HepG2 (cell line): ENCODE results near the gene PTPA. TPM values are rescaled to one million over a fixed set of nuclear protein-coding genes. Genes with fewer than 3 reads are reported as not detected.

Source experiments
- CAMTA2 ChIP-seq: sonication (generic); formaldehyde crosslinking; IDR thresholded peaks from 2 replicates; pipeline ENCODE4 v1.4.0; 2020; ENCODE audit warnings: mild to moderate bottlenecking, missing genetic modification reagents, borderline replicate concordance
- CEBPG ChIP-seq: IDR thresholded peaks from 2 replicates; pipeline ENCODE4 v1.6.1; 2016
- CHD4 ChIP-seq: fragments of 200-600 bp; sonication (generic); IDR thresholded peaks from 2 replicates; pipeline ENCODE4 v1.7.0; 2017; ENCODE audit warnings: mild to moderate bottlenecking, low read length, borderline replicate concordance
- DPF2 ChIP-seq: sonication (generic); formaldehyde crosslinking; IDR thresholded peaks from 2 replicates; pipeline ENCODE4 v1.4.0; 2020; ENCODE audit warnings: mild to moderate bottlenecking, low read depth, missing genetic modification reagents, borderline replicate concordance
- EEA1 ChIP-seq: sonication (generic); formaldehyde crosslinking; IDR thresholded peaks from 2 replicates; pipeline ENCODE4 v1.5.1; 2020; ENCODE audit warnings: mild to moderate bottlenecking, missing genetic modification reagents, borderline replicate concordance
- ERF ChIP-seq: IDR thresholded peaks from 2 replicates; pipeline ENCODE4 v1.6.1; 2018; ENCODE audit warnings: missing biosample characterization, missing genetic modification reagents
- FOXM1 ChIP-seq: sonication (generic); formaldehyde crosslinking; IDR thresholded peaks from 2 replicates; pipeline ENCODE4 v1.5.0; 2020; ENCODE audit warnings: missing genetic modification reagents
- KLF13 ChIP-seq: sonication (generic); formaldehyde crosslinking; IDR thresholded peaks from 2 replicates; pipeline ENCODE4 v1.4.0; 2020; ENCODE audit warnings: mild to moderate bottlenecking, missing genetic modification reagents
- SRF ChIP-seq: IDR thresholded peaks from 2 replicates; pipeline ENCODE4 v1.6.1; 2011; ENCODE audit warnings: mild to moderate bottlenecking, low read depth, low read length, moderate library complexity
- TCF12 ChIP-seq, 2 experiments: fragments of 450-650 bp in 1 of 2; sonication (generic) in 1 of 2; formaldehyde crosslinking in 1 of 2; IDR thresholded peaks; 2 replicates each; pipeline versions ENCODE4 v1.6.1 to v1.8.0; 2017 to 2022; ENCODE audit warnings: antibody characterized with exemption in 1 of 2, mild to moderate bottlenecking in 1 of 2, missing genetic modification reagents in 1 of 2, moderate library complexity in 1 of 2
- ZBTB38 ChIP-seq: sonication (generic); formaldehyde crosslinking; IDR thresholded peaks from 2 replicates; pipeline ENCODE4 v1.5.1; 2020; ENCODE audit warnings: mild to moderate bottlenecking, missing genetic modification reagents
- ZBTB7B ChIP-seq: sonication (generic); formaldehyde crosslinking; IDR thresholded peaks from 2 replicates; pipeline ENCODE4 v1.4.0; 2020; ENCODE audit warnings: missing genetic modification reagents
- ZNF670 ChIP-seq: sonication (generic); formaldehyde crosslinking; IDR thresholded peaks from 2 replicates; pipeline ENCODE4 v1.8.0; 2022; ENCODE audit warnings: mild to moderate bottlenecking, missing genetic modification reagents, borderline replicate concordance
- ZNF788 ChIP-seq: sonication (generic); formaldehyde crosslinking; IDR thresholded peaks from 2 replicates; pipeline ENCODE4 v1.5.0; 2020; ENCODE audit warnings: mild to moderate bottlenecking, missing genetic modification reagents, borderline replicate concordance
- ZNF816 ChIP-seq: sonication (generic); formaldehyde crosslinking; IDR thresholded peaks from 2 replicates; pipeline ENCODE4 v1.8.0; 2022; ENCODE audit warnings: missing genetic modification reagents, mild to moderate bottlenecking, borderline replicate concordance
- ZNF841 ChIP-seq: sonication (generic); formaldehyde crosslinking; IDR thresholded peaks from 2 replicates; pipeline ENCODE4 v1.8.1; 2023; ENCODE audit warnings: missing genetic modification reagents, borderline replicate concordance
- ZNF883 ChIP-seq: sonication (generic); formaldehyde crosslinking; IDR thresholded peaks from 2 replicates; pipeline ENCODE4 v1.5.1; 2020; ENCODE audit warnings: mild to moderate bottlenecking, missing genetic modification reagents; ENCODE audit errors: not compliant biosample characterization
- ZSCAN31 ChIP-seq: sonication (generic); formaldehyde crosslinking; IDR thresholded peaks from 2 replicates; pipeline ENCODE4 v1.5.0; 2020; ENCODE audit warnings: low read depth, mild to moderate bottlenecking, missing genetic modification reagents
- polyA plus RNA-seq, 8 experiments: library from polyadenylated mRNA; depleted of rRNA in 3 of 8; stranded (reverse) in 7 of 8; unstranded in 1 of 8; fragments of >200 nt; fragmentation: Illumina TruSeq in 4 of 8; extraction: Trizol in 4 of 8; gene quantifications; 2 replicates each; pipeline versions ENCODE4 v1.2.1 to v1.2.3, GENCODE V29; 2011 to 2016; ENCODE audit warnings: low read depth in 4 of 8, missing spikeins in 1 of 8, mixed read lengths in 1 of 8; ENCODE audit not compliant: insufficient read depth in 1 of 8
- total RNA-seq, 5 experiments: library from RNA; depleted of rRNA; stranded (reverse); fragments of >200 nt; fragmentation: Illumina TruSeq; extraction: Trizol; gene quantifications; 2 replicates each; pipeline ENCODE4 v1.2.3, GENCODE V29; 2016; ENCODE audit warnings: low read depth in 1 of 5
- TF ChIP-seq, protein P1 (sequence below): sonication (generic); formaldehyde crosslinking; IDR thresholded peaks from 2 replicates; pipeline ENCODE4 v1.8.0; 2022; ENCODE audit warnings: missing genetic modification reagents, mild to moderate bottlenecking, borderline replicate concordance
- TF ChIP-seq, protein P2 (sequence below): sonication (generic); formaldehyde crosslinking; IDR thresholded peaks from 2 replicates; pipeline ENCODE4 v1.5.0; 2020; ENCODE audit warnings: mild to moderate bottlenecking, missing genetic modification reagents, moderate library complexity
- TF ChIP-seq, protein P3 (sequence below): sonication (generic); formaldehyde crosslinking; IDR thresholded peaks from 2 replicates; pipeline ENCODE4 v1.5.0; 2020; ENCODE audit warnings: missing genetic modification reagents
- TF ChIP-seq, protein P4 (sequence below): sonication (generic); formaldehyde crosslinking; IDR thresholded peaks from 2 replicates; pipeline ENCODE4 v1.5.1; 2020; ENCODE audit warnings: mild to moderate bottlenecking, missing genetic modification reagents, borderline replicate concordance
- TF ChIP-seq, protein P5 (sequence below): fragments of 450-650 bp; IDR thresholded peaks from 2 replicates; pipeline ENCODE4 v1.6.1; 2017

Gene PTPA
- total and polyA plus RNA-seq, 2 of the 13 experiments (the other 11 are each of a cell fraction or from before 2014, with no cell fraction given): 79.3 to 105 TPM

DNA sequence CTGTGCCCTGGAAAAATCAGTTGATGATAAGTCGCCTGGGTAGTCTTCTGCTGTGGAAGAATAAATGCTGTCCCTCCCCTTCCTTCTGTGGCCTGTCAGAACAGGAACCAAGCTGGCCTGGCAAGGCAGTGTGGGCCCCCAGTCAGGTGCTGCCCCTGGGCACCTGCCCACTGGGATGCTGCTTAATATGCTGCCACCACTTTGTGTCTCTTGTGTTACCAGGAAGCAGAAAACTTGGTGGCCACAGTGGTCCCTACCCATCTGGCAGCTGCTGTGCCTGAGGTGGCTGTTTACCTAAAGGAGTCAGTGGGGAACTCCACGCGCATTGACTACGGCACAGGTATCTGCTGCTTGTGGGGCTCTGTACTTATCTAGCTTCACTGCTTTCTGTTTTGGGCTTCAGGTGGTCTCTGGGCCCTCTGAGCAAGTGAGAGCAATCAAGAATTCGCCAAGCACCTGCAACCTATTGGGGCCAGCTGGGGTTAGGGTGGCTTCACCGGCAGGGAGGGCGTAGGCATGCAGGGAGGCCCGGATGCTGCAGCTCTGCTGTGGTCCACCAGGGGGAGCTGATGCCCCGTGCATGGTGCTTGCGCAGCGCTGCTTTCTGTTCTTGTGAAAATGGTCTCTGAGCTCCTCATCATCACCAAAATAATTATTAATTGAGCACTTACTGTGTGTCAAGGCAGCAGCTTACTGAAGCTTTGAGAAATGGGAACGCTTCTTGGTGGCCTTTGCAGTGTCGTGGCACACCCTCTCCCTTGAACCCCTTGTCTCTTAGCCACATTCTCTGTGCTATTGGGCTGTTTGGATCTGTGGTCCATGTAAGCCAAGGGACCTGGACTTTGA is 20.3 kb downstream of the PTPA start (continued):
- TF ChIP-seq EEA1 (CRISPR knock-in tag) (no peak), TCF12 (IDR thresholded peaks at IDR 0.05) (no peak), TCF12 (CRISPR knock-in tag; IDR thresholded peaks at IDR 0.05) (no peak), ZNF883 (CRISPR knock-in tag) (peak; percentile 26), ZBTB7B (no peak), DPF2 (CRISPR knock-in tag) (no peak), KLF13 (CRISPR knock-in tag) (no peak), ZNF670 (CRISPR knock-in tag) (no peak), ZSCAN31 (no peak), CHD4 (no peak), CAMTA2 (CRISPR knock-in tag) (no peak), FOXM1 (CRISPR knock-in tag) (no peak), ZNF816 (CRISPR knock-in tag) (no peak), ZNF841 (CRISPR knock-in tag) (no peak), CEBPG (CRISPR knock-in tag) (0 out of 2 replicates have a peak, but pooled peaks have one; percentile 34), ZNF788 (CRISPR knock-in tag) (no peak), SRF (no peak), ERF (CRISPR knock-in tag) (peak; percentile 36; the same call in 1 of the 2 replicates), ZBTB38 (CRISPR knock-in tag) (peak; percentile 60)
- TF ChIP-seq, protein P1, sequence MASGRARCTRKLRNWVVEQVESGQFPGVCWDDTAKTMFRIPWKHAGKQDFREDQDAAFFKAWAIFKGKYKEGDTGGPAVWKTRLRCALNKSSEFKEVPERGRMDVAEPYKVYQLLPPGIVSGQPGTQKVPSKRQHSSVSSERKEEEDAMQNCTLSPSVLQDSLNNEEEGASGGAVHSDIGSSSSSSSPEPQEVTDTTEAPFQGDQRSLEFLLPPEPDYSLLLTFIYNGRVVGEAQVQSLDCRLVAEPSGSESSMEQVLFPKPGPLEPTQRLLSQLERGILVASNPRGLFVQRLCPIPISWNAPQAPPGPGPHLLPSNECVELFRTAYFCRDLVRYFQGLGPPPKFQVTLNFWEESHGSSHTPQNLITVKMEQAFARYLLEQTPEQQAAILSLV: 0 out of 2 replicates have a peak, but pooled peaks have one; percentile 58
- TF ChIP-seq, protein P2, sequence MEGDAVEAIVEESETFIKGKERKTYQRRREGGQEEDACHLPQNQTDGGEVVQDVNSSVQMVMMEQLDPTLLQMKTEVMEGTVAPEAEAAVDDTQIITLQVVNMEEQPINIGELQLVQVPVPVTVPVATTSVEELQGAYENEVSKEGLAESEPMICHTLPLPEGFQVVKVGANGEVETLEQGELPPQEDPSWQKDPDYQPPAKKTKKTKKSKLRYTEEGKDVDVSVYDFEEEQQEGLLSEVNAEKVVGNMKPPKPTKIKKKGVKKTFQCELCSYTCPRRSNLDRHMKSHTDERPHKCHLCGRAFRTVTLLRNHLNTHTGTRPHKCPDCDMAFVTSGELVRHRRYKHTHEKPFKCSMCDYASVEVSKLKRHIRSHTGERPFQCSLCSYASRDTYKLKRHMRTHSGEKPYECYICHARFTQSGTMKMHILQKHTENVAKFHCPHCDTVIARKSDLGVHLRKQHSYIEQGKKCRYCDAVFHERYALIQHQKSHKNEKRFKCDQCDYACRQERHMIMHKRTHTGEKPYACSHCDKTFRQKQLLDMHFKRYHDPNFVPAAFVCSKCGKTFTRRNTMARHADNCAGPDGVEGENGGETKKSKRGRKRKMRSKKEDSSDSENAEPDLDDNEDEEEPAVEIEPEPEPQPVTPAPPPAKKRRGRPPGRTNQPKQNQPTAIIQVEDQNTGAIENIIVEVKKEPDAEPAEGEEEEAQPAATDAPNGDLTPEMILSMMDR: peak; percentile 93
- TF ChIP-seq, protein P3, sequence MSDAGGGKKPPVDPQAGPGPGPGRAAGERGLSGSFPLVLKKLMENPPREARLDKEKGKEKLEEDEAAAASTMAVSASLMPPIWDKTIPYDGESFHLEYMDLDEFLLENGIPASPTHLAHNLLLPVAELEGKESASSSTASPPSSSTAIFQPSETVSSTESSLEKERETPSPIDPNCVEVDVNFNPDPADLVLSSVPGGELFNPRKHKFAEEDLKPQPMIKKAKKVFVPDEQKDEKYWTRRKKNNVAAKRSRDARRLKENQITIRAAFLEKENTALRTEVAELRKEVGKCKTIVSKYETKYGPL (CRISPR knock-in tag): no peak
- TF ChIP-seq, protein P4, sequence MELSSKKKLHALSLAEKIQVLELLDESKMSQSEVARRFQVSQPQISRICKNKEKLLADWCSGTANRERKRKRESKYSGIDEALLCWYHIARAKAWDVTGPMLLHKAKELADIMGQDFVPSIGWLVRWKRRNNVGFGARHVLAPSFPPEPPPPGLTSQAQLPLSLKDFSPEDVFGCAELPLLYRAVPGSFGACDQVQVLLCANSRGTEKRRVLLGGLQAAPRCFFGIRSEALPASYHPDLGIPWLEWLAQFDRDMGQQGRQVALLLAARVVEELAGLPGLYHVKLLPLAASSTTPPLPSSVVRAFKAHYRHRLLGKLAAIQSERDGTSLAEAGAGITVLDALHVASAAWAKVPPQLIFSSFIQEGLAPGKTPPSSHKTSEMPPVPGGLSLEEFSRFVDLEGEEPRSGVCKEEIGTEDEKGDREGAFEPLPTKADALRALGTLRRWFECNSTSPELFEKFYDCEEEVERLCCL (CRISPR knock-in tag): no peak
- TF ChIP-seq, protein P5, sequence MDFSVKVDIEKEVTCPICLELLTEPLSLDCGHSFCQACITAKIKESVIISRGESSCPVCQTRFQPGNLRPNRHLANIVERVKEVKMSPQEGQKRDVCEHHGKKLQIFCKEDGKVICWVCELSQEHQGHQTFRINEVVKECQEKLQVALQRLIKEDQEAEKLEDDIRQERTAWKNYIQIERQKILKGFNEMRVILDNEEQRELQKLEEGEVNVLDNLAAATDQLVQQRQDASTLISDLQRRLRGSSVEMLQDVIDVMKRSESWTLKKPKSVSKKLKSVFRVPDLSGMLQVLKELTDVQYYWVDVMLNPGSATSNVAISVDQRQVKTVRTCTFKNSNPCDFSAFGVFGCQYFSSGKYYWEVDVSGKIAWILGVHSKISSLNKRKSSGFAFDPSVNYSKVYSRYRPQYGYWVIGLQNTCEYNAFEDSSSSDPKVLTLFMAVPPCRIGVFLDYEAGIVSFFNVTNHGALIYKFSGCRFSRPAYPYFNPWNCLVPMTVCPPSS: no peak
